Glutamatergic neuron (in vitro differentiated cells): ENCODE measurements around the gene IFT22. TPM values are rescaled to one million over a fixed set of nuclear protein-coding genes. Genes with fewer than 3 reads are reported as not detected.

Experiments
- DNase-seq: peaks from one replicate; pipeline ENCODE4 v3.0.0; 2022
- H3K27ac Mint-ChIP-seq: one replicate; pipeline ENCODE4 v1.8.0; 2020; ENCODE audit warnings: mild to moderate bottlenecking, mixed read lengths, inconsistent platforms; ENCODE audit not compliant: unreplicated experiment
- H3K27me3 Mint-ChIP-seq: one replicate; pipeline ENCODE4 v1.8.0; 2020; ENCODE audit warnings: mild to moderate bottlenecking, moderate library complexity, mixed read lengths, inconsistent platforms; ENCODE audit not compliant: unreplicated experiment
- H3K36me3 Mint-ChIP-seq: one replicate; pipeline ENCODE4 v1.8.0; 2020; ENCODE audit warnings: mild to moderate bottlenecking, mixed read lengths, inconsistent platforms; ENCODE audit not compliant: unreplicated experiment
- H3K4me1 Mint-ChIP-seq: one replicate; pipeline ENCODE4 v1.8.0; 2020; ENCODE audit warnings: mild to moderate bottlenecking, low read depth, mixed read lengths, inconsistent platforms; ENCODE audit not compliant: unreplicated experiment
- H3K4me3 Mint-ChIP-seq: one replicate; pipeline ENCODE4 v1.8.0; 2020; ENCODE audit warnings: mild to moderate bottlenecking, mixed read lengths, inconsistent platforms; ENCODE audit not compliant: unreplicated experiment
- H3K9me3 Mint-ChIP-seq: one replicate; pipeline ENCODE4 v1.8.0; 2020; ENCODE audit warnings: mild to moderate bottlenecking, moderate library complexity, mixed read lengths, inconsistent platforms; ENCODE audit not compliant: unreplicated experiment
- total RNA-seq: library from RNA; stranded (reverse); fragmentation: NEBNext Ultra II Directional; extraction: Animal tissue kit (Norgen Biotek cat#: 25700); gene quantifications from one replicate; pipeline ENCODE4 v1.2.1, GENCODE V29; 2021; ENCODE audit not compliant: unreplicated experiment
- TF ChIP-seq, protein P1 (sequence below): fragments of 200-600 bp; sonication (generic); IDR thresholded peaks from one replicate; pipeline ENCODE4 v1.5.0; 2021; ENCODE audit not compliant: partially characterized antibody, unreplicated experiment

Gene IFT22
- total RNA-seq, 1 donor from 2014 or later: 20.9 TPM

DNA sequence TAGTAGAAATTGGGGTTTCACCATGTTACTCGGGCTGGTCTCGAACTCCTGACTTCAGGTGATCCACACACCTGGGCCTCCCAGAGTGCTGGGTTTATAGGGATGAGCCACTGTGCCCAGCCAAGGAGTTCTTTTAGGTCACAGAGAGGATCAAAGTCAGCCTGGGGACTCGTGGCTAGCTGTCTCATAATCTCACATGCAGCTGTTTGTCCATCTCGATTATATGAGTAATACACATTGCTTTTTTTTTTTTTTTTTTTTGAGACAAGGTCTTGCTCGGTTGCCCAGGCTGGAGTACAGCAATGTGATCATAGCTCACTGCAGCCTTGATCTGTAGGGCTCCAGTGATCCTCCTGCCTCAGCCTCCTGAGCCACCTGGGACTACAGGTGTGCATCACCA is 2.2 kb downstream of the IFT22 start:
- no peak overlapping the region for H3K4me3 Mint-ChIP-seq
- H3K27me3 Mint-ChIP-seq: peaks cover 5% of the 10 kb centered on the region
- H3K36me3 Mint-ChIP-seq: peaks cover 5% of the 10 kb centered on the region
- peaks cover 5% of the 10 kb centered on the region for H3K9me3 Mint-ChIP-seq
- no peak overlapping the region for H3K27ac Mint-ChIP-seq
- TF ChIP-seq, protein P1, sequence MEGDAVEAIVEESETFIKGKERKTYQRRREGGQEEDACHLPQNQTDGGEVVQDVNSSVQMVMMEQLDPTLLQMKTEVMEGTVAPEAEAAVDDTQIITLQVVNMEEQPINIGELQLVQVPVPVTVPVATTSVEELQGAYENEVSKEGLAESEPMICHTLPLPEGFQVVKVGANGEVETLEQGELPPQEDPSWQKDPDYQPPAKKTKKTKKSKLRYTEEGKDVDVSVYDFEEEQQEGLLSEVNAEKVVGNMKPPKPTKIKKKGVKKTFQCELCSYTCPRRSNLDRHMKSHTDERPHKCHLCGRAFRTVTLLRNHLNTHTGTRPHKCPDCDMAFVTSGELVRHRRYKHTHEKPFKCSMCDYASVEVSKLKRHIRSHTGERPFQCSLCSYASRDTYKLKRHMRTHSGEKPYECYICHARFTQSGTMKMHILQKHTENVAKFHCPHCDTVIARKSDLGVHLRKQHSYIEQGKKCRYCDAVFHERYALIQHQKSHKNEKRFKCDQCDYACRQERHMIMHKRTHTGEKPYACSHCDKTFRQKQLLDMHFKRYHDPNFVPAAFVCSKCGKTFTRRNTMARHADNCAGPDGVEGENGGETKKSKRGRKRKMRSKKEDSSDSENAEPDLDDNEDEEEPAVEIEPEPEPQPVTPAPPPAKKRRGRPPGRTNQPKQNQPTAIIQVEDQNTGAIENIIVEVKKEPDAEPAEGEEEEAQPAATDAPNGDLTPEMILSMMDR: no peak
- DNase-seq: no peak
- H3K4me1 Mint-ChIP-seq: peaks cover 3% of the 10 kb centered on the region

DNA sequence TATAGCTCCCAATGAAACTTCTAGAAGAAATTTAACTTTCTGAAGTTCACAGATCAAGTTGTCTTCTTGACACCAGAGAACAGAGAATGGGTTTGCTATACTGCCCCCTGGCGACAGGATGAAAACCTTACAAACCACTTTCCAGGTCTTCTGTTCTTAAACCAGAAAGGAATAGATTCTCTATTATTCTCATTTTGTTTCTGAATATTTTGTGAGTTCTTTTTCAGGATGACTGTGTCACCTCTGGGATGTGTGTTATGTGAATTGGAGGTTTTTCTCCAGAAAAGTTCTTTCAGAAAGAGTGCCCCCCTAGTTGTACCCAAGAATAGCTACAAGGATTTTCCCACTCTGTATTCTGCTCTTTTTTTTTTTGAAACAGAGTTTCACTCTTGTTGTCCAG is 6.3 kb downstream of the IFT22 start:
- H3K36me3 Mint-ChIP-seq: peaks cover 12% of the 10 kb centered on the region
- no peak overlapping the region for H3K4me3 Mint-ChIP-seq
- H3K27ac Mint-ChIP-seq: no peak overlapping the region
- peaks cover 1% of the 10 kb centered on the region for H3K27me3 Mint-ChIP-seq
- H3K4me1 Mint-ChIP-seq: no peaks in the 10 kb centered on the region
- DNase-seq: peak; percentile 41
- TF ChIP-seq, protein P1: peak; percentile 80
- peaks cover 7% of the 10 kb centered on the region for H3K9me3 Mint-ChIP-seq

DNA sequence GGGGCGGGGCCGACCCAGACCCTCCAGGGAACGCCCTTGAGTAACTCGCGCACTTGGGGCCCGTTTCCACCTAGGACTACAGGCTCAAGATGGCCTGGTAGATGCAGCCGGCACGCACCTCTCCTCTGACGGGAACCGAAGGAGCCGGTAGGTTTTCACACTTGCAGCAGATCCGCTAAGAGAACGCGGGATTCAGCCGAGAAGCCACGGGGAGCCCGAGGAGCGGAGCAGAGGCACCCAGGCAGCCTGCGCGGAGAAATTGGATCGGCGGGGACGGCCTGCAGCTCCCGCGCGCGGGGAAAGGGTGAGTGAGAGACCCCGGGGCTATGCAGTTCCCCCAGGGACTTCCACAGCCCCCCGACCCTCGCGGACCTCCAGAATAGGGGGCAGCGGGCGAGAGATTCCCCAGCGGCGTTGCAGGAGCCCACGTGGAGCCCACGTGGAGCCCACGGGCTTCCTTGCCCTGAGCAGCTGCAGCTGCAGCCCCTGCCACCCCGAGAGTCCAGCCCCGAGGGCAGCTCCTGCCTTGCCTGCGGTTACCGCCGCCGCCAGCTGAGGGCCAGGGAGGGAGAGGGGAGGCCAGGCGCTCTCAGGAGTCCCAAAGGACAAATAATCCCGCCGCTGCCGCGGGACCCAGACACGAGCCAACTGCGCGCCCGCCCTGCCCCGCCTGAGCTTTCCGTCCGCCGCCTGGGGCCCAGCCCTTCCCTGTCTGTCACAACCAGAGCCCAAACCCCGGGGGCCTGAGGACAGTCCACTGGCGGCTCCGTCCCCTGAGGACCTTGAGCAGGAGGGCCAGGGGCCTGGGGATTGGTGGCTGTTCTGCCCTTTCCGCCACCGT is 13.1 kb downstream of the IFT22 start:
- Mint-ChIP-seq H3K27me3 (peaks cover 18% of the 10 kb centered on the region), H3K4me1 (no peaks in the 10 kb centered on the region), H3K4me3 (peak overlapping the region; percentile 86), H3K27ac (no peak overlapping the region), H3K9me3 (peaks cover 28% of the 10 kb centered on the region), H3K36me3 (peaks cover 21% of the 10 kb centered on the region)
- DNase-seq: peak; percentile 61
- TF ChIP-seq, protein P1: no peak

DNA sequence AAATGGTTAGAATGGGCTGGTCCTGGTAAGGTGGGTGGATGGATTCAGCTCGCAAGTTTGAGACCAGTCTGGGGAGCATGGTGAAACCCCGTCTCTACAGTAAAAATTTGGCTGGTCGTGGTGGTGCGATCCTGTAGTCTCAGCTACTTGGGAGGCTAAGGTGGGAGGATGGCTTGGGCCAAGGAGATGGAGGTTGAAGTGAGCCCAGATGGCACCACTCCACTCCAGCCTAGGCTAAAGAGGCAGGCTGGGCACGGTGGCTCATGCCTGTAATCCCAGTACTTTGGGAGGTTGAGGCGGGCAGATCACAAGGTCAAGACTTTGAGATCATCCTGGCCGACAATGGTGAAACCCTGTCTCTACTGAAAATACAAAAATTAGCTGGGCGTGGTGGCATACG is 15.3 kb downstream of the IFT22 start:
- H3K4me3 Mint-ChIP-seq: no peak overlapping the region

More for the DNA sequence above, 15.3 kb downstream of the IFT22 start:
- H3K36me3 Mint-ChIP-seq: peaks cover 22% of the 10 kb centered on the region
- TF ChIP-seq, protein P1: no peak
- H3K27me3 Mint-ChIP-seq: peaks cover 19% of the 10 kb centered on the region
- H3K9me3 Mint-ChIP-seq: peaks cover 25% of the 10 kb centered on the region
- H3K4me1 Mint-ChIP-seq: no peaks in the 10 kb centered on the region
- H3K27ac Mint-ChIP-seq: no peak overlapping the region
- DNase-seq: no peak
